Spinal cord (tissue), 10 donors: Measurements from ENCODE around the gene PCBD2. TPM values are rescaled to one million over a fixed set of nuclear protein-coding genes. Genes with fewer than 3 reads are reported as not detected.
"Not testable (repeated sequence)": the region's sequence is repeated elsewhere in the genome, so short reads cannot be mapped to it uniquely, and the experiment has no call there.

Source experiments
- DNase-seq, 6 donors: peaks; one replicate each; pipeline versions ENCODE4 v3.0.0 to v3.0.0-alpha.2; 2013 to 2015; ENCODE audit warnings: low spot score in 6 of 6, low read depth in 4 of 6
- H3K27ac ChIP-seq: one replicate; pipeline ENCODE4 v1.5.1; 2013; ENCODE audit warnings: low read depth, low read length, control low read depth
- H3K27me3 ChIP-seq: one replicate; pipeline ENCODE4 v1.6.1; 2013; ENCODE audit warnings: low read length; ENCODE audit not compliant: control insufficient read depth, insufficient read depth
- H3K36me3 ChIP-seq: one replicate; pipeline ENCODE4 v1.6.1; 2013; ENCODE audit warnings: low read length; ENCODE audit not compliant: control insufficient read depth, insufficient read depth
- H3K4me1 ChIP-seq: one replicate; pipeline ENCODE4 v1.6.1; 2013; ENCODE audit warnings: low read length; ENCODE audit not compliant: control insufficient read depth, insufficient read depth
- H3K4me3 ChIP-seq: one replicate; pipeline ENCODE4 v1.5.1; 2013; ENCODE audit warnings: low read depth, low read length, control low read depth
- H3K9me3 ChIP-seq: one replicate; pipeline ENCODE4 v1.6.1; 2013; ENCODE audit warnings: low read length; ENCODE audit not compliant: control insufficient read depth, insufficient read depth
- WGBS: methylation state at CpG from one replicate; pipeline ENCODE4 v1.1.5; 2013; ENCODE audit warnings: missing lambda C conversion rate; ENCODE audit not compliant: insufficient coverage; 5-methylcytosine and 5-hydroxymethylcytosine counted together
- polyA plus RNA-seq, 2 donors: library from polyadenylated mRNA; unstranded; fragments of 120-200 nt; gene quantifications; one replicate each; pipeline ENCODE4 v1.2.1, GENCODE V29; 2013; ENCODE audit not compliant: insufficient read length in 2 of 2
- total RNA-seq, 2 donors: library from RNA; depleted of rRNA in 1 of 2; stranded (reverse); fragments of 120-200 nt in 1 of 2; fragments of >200 nt in 1 of 2; gene quantifications; one replicate each; pipeline versions ENCODE4 v1.2.3 to v1.2.4, GENCODE V29; 2013 to 2014
- donor health status: healthy.

The PCBD2 gene
- total and polyA plus RNA-seq, 4 donors = 9.4 to 12.9 (median 11.4) TPM

- H3K36me3 ChIP-seq = peaks cover 3% of the 10 kb centered on the region
- no peak overlapping the region for H3K27ac ChIP-seq
- DNase-seq = no peak
- peaks cover 21% of the 10 kb centered on the region for H3K4me1 ChIP-seq
- H3K9me3 ChIP-seq = no peaks in the 10 kb centered on the region
- no peaks in the 10 kb centered on the region for H3K27me3 ChIP-seq
- H3K4me3 ChIP-seq = no peak overlapping the region
- WGBS = 90% methylated on average over 2 of the region's 3 CpGs
Measured at GRCh38 chr5:134878403-134878802, 26.5 kb upstream of the PCBD2 start.

GRCh38 chr5:134879456-134879855 is 25.5 kb upstream of the PCBD2 start:
- no peaks in the 10 kb centered on the region for H3K9me3 ChIP-seq
- H3K36me3 ChIP-seq = peaks cover 3% of the 10 kb centered on the region
- H3K4me3 ChIP-seq = no peak overlapping the region
- WGBS = 53% methylated on average over 3 of the region's 3 CpGs
- DNase-seq = no peak
- H3K27ac ChIP-seq = no peak overlapping the region
- peaks cover 14% of the 10 kb centered on the region for H3K4me1 ChIP-seq
- no peaks in the 10 kb centered on the region for H3K27me3 ChIP-seq

GRCh38 chr5:134880937-134881336 is 24.0 kb upstream of the PCBD2 start:
- H3K36me3 ChIP-seq, H3K27me3 ChIP-seq, H3K27ac ChIP-seq, H3K4me1 ChIP-seq, H3K4me3 ChIP-seq, H3K9me3 ChIP-seq, DNase-seq: not testable (repeated sequence)
- no CpG with 5 or more reads among the region's 3 CpGs for WGBS

GRCh38 chr5:134881711-134882110 is 23.2 kb upstream of the PCBD2 start:
- H3K36me3 ChIP-seq, DNase-seq, H3K4me3 ChIP-seq, H3K4me1 ChIP-seq, H3K27ac ChIP-seq, H3K9me3 ChIP-seq, H3K27me3 ChIP-seq: not testable (repeated sequence)
- WGBS = 87% methylated on average over 7 of the region's 30 CpGs

- Histone ChIP-seq H3K27me3 (no peaks in the 10 kb centered on the region), H3K4me3 (no peak overlapping the region), H3K27ac (no peak overlapping the region), H3K4me1 (no peaks in the 10 kb centered on the region), H3K36me3 (peaks cover 18% of the 10 kb centered on the region), H3K9me3 (peaks cover 5% of the 10 kb centered on the region)
- no peak for DNase-seq
- WGBS = 84% methylated on average over 11 of the region's 14 CpGs
Measured at GRCh38 chr5:134887593-134888159, 17.3 kb upstream of the PCBD2 start.

GRCh38 chr5:134889335-134889734 is 15.6 kb upstream of the PCBD2 start:
- no peak overlapping the region for H3K4me3 ChIP-seq
- H3K27ac ChIP-seq = no peak overlapping the region
- WGBS = 100% methylated on average over 6 of the region's 8 CpGs
- H3K9me3 ChIP-seq = peaks cover 5% of the 10 kb centered on the region
- H3K27me3 ChIP-seq = no peaks in the 10 kb centered on the region
- H3K36me3 ChIP-seq = peaks cover 26% of the 10 kb centered on the region
- H3K4me1 ChIP-seq = no peaks in the 10 kb centered on the region
- DNase-seq = no peak

- H3K27ac ChIP-seq = no peak overlapping the region
- H3K9me3 ChIP-seq = peaks cover 5% of the 10 kb centered on the region
- WGBS = no CpG with 5 or more reads among the region's 1 CpG
- peaks cover 34% of the 10 kb centered on the region for H3K36me3 ChIP-seq
- DNase-seq = no peak
- no peaks in the 10 kb centered on the region for H3K4me1 ChIP-seq
- H3K4me3 ChIP-seq = no peak overlapping the region
- H3K27me3 ChIP-seq = no peaks in the 10 kb centered on the region
Measured at GRCh38 chr5:134891473-134891872, 13.5 kb upstream of the PCBD2 start.

GRCh38 chr5:134892282-134892681 is 12.6 kb upstream of the PCBD2 start:
- no CpG with 5 or more reads among the region's 3 CpGs for WGBS
- peaks cover 42% of the 10 kb centered on the region for H3K36me3 ChIP-seq
- peaks cover 5% of the 10 kb centered on the region for H3K9me3 ChIP-seq

GRCh38 chr5:134892926-134893325 is 12.0 kb upstream of the PCBD2 start:
- Histone ChIP-seq H3K9me3 (peaks cover 5% of the 10 kb centered on the region), H3K4me1 (no peaks in the 10 kb centered on the region), H3K4me3 (no peak overlapping the region), H3K27me3 (no peaks in the 10 kb centered on the region), H3K36me3 (peaks cover 43% of the 10 kb centered on the region), H3K27ac (no peak overlapping the region)
- DNase-seq = no peak
- WGBS = no CpG with 5 or more reads among the region's 2 CpGs

More at GRCh38 chr5:134892282-134892681, 12.6 kb upstream of the PCBD2 start:
- no peaks in the 10 kb centered on the region for H3K27me3 ChIP-seq
- no peak overlapping the region for H3K27ac ChIP-seq
- H3K4me3 ChIP-seq = no peak overlapping the region
- no peaks in the 10 kb centered on the region for H3K4me1 ChIP-seq
- DNase-seq = no peak

- Histone ChIP-seq H3K4me1 (no peaks in the 10 kb centered on the region), H3K9me3 (peaks cover 5% of the 10 kb centered on the region), H3K4me3 (no peak overlapping the region), H3K27me3 (no peaks in the 10 kb centered on the region), H3K27ac (no peak overlapping the region), H3K36me3 (peaks cover 45% of the 10 kb centered on the region)
- WGBS = 97% methylated on average over 4 of the region's 7 CpGs
- DNase-seq = no peak
Measured at GRCh38 chr5:134893748-134894505, 11.0 kb upstream of the PCBD2 start.
